Effector memory CD4-positive, alpha-beta T cell (primary cell): ENCODE data around the gene SPATA1.

Experiments used
- DNase-seq, 3 donors: peaks; one replicate each; pipeline ENCODE4 v3.0.0-alpha.2; 2020
- H3K27ac ChIP-seq: 2 replicates; pipeline ENCODE4 v1.7.0; 2013; ENCODE audit warnings: mild to moderate bottlenecking, low read length, moderate library complexity; ENCODE audit not compliant: insufficient read depth, poor library complexity, severe bottlenecking
- H3K27me3 ChIP-seq: replicated peaks from 2 replicates; pipeline ENCODE4 v1.7.0; 2013; ENCODE audit warnings: mild to moderate bottlenecking, low read length; ENCODE audit not compliant: insufficient read depth, control insufficient read depth, poor library complexity, severe bottlenecking
- H3K36me3 ChIP-seq: 2 replicates; pipeline ENCODE4 v1.7.0; 2013; ENCODE audit warnings: mild to moderate bottlenecking, low read length, moderate library complexity; ENCODE audit not compliant: control insufficient read depth, insufficient read depth
- H3K4me1 ChIP-seq: 2 replicates; pipeline ENCODE4 v1.7.0; 2013; ENCODE audit warnings: low read length, mild to moderate bottlenecking; ENCODE audit not compliant: control insufficient read depth, insufficient read depth, poor library complexity, severe bottlenecking
- H3K4me3 ChIP-seq: 2 replicates; pipeline ENCODE4 v1.7.0; 2013; ENCODE audit warnings: low read length, low read depth, mild to moderate bottlenecking; ENCODE audit not compliant: insufficient read depth, poor library complexity, severe bottlenecking
- H3K9me3 ChIP-seq: 2 replicates; pipeline ENCODE4 v1.7.0; 2013; ENCODE audit warnings: mild to moderate bottlenecking, low read length, moderate library complexity; ENCODE audit not compliant: control insufficient read depth

Gene SPATA1

GRCh38 chr1:84489766-84490165, 16.4 kb upstream of the SPATA1 start:
- Histone ChIP-seq H3K27ac (no peak overlapping the region), H3K27me3 (no peaks in the 10 kb centered on the region), H3K4me3 (no peak overlapping the region), H3K36me3 (peaks cover 50% of the 10 kb centered on the region), H3K4me1 (no peaks in the 10 kb centered on the region), H3K9me3 (no peaks in the 10 kb centered on the region)
- no peak for DNase-seq

GRCh38 chr1:84492726-84493125, 13.5 kb upstream of the SPATA1 start:
- no peaks in the 10 kb centered on the region for H3K9me3 ChIP-seq
- H3K27ac ChIP-seq: no peak overlapping the region
- no peak for DNase-seq
- H3K4me1 ChIP-seq: no peaks in the 10 kb centered on the region
- no peaks in the 10 kb centered on the region for H3K27me3 ChIP-seq
- H3K4me3 ChIP-seq: no peak overlapping the region
- peaks cover 72% of the 10 kb centered on the region for H3K36me3 ChIP-seq

- Histone ChIP-seq H3K27me3 (no peaks in the 10 kb centered on the region), H3K9me3 (no peaks in the 10 kb centered on the region), H3K4me3 (no peak overlapping the region), H3K4me1 (no peaks in the 10 kb centered on the region), H3K36me3 (peaks cover 79% of the 10 kb centered on the region), H3K27ac (no peak overlapping the region)
- no peak for DNase-seq
Observed at GRCh38 chr1:84493747-84494146, 12.4 kb upstream of the SPATA1 start.

GRCh38 chr1:84496498-84496897, 9.7 kb upstream of the SPATA1 start:
- no peak for DNase-seq

GRCh38 chr1:84497631-84498275, 8.4 kb upstream of the SPATA1 start:
- H3K4me3 ChIP-seq: no peak overlapping the region
- peaks cover 50% of the 10 kb centered on the region for H3K36me3 ChIP-seq
- H3K9me3 ChIP-seq: no peaks in the 10 kb centered on the region
- H3K27ac ChIP-seq: no peak overlapping the region
- no peaks in the 10 kb centered on the region for H3K4me1 ChIP-seq
- no peak for DNase-seq
- no peaks in the 10 kb centered on the region for H3K27me3 ChIP-seq

More at GRCh38 chr1:84496498-84496897, 9.7 kb upstream of the SPATA1 start:
- Histone ChIP-seq H3K4me3 (no peak overlapping the region), H3K9me3 (no peaks in the 10 kb centered on the region), H3K27me3 (no peaks in the 10 kb centered on the region), H3K27ac (no peak overlapping the region), H3K4me1 (no peaks in the 10 kb centered on the region), H3K36me3 (peaks cover 61% of the 10 kb centered on the region)

- no peak overlapping the region for H3K4me3 ChIP-seq
- H3K9me3 ChIP-seq: no peaks in the 10 kb centered on the region
- DNase-seq: no peak
- H3K27ac ChIP-seq: peak overlapping the region; percentile 12
- H3K4me1 ChIP-seq: peaks cover 20% of the 10 kb centered on the region
- H3K36me3 ChIP-seq: peaks cover 8% of the 10 kb centered on the region
- no peaks in the 10 kb centered on the region for H3K27me3 ChIP-seq
Observed at GRCh38 chr1:84502927-84503326, 3.3 kb upstream of the SPATA1 start.

- peaks cover 3% of the 10 kb centered on the region for H3K36me3 ChIP-seq
- DNase-seq: no peak
- H3K4me3 ChIP-seq: peak overlapping the region; percentile 80
- H3K27me3 ChIP-seq: no peaks in the 10 kb centered on the region
- H3K4me1 ChIP-seq: peaks cover 20% of the 10 kb centered on the region
- H3K27ac ChIP-seq: peak overlapping the region; percentile 78
- H3K9me3 ChIP-seq: no peaks in the 10 kb centered on the region
Observed at GRCh38 chr1:84504580-84505492, 1.4 kb upstream of the SPATA1 start.

GRCh38 chr1:84505493-84506001, 639 bp upstream of the SPATA1 start:
- peak overlapping the region; percentile 78 for H3K27ac ChIP-seq
- no peak for DNase-seq
- no peaks in the 10 kb centered on the region for H3K36me3 ChIP-seq
- no peaks in the 10 kb centered on the region for H3K9me3 ChIP-seq
- H3K4me3 ChIP-seq: peak overlapping the region; percentile 80
- H3K27me3 ChIP-seq: no peaks in the 10 kb centered on the region
- peaks cover 20% of the 10 kb centered on the region for H3K4me1 ChIP-seq

GRCh38 chr1:84506729-84507453, 705 bp downstream of the SPATA1 start:
- Histone ChIP-seq H3K36me3 (no peaks in the 10 kb centered on the region), H3K4me3 (peak overlapping the region; percentile 80), H3K27ac (peak overlapping the region; percentile 78), H3K4me1 (peaks cover 20% of the 10 kb centered on the region), H3K9me3 (no peaks in the 10 kb centered on the region), H3K27me3 (no peaks in the 10 kb centered on the region)
- no peak for DNase-seq
